Brain microvascular endothelial cell (primary cell): Measurements from ENCODE around the gene SLC5A6.
"Not testable (repeated sequence)": the region's sequence is repeated elsewhere in the genome, so short reads cannot be mapped to it uniquely, and the experiment has no call there.

Experiments used
- DNase-seq: peaks from one replicate; pipeline ENCODE4 v3.0.0-alpha.2; 2020
- H3K27ac ChIP-seq: fragments of 250-450 bp; sonication (Bioruptor Pico); 2 replicates; pipeline ENCODE4 v1.5.1; 2020; ENCODE audit warnings: mild to moderate bottlenecking, moderate library complexity
- H3K27me3 ChIP-seq: fragments of 250-450 bp; sonication (Bioruptor Pico); replicated peaks from 2 replicates; pipeline ENCODE4 v1.5.1; 2020; ENCODE audit warnings: mild to moderate bottlenecking
- H3K36me3 ChIP-seq: fragments of 250-450 bp; sonication (Bioruptor Pico); replicated peaks from 2 replicates; pipeline ENCODE4 v1.5.1; 2020; ENCODE audit warnings: mild to moderate bottlenecking
- H3K4me3 ChIP-seq: 2 replicates; pipeline ENCODE4 v1.5.1; 2011; ENCODE audit warnings: low read depth, mild to moderate bottlenecking, control low read depth, low read length, moderate library complexity
- in situ Hi-C: cut with HindIII; loops from 2 replicates; pipeline ENCODE4 v1.10.0; 2017; ENCODE audit warnings: low sequenced_read_pairs, low pct_ligation_motif_present
- TF ChIP-seq, protein P1 (sequence below): IDR thresholded peaks from 2 replicates; pipeline ENCODE4 v1.5.1; 2011; ENCODE audit warnings: low read depth, mild to moderate bottlenecking, moderate library complexity, low read length, control low read depth, inconsistent platforms; ENCODE audit errors: missing control alignments

SLC5A6 gene

DNA sequence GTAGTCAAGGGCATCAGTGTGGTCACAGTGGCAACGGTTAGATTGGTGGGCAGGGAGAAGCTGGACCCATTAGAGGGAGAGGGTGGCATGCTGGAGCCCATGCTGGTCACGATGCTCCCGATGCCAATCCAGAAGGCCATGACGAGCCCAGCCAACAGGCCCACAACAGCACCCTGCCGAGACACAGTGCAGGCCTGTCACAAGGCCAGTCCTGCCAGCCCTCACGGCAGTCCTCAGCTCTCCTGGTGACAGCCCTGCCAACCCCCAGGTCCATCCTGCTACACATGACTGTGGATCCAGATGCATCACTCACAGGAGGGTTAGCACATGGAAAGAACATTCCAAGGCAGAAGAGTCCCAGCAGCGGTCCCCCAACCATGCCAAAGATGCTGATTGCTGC is 10.4 kb downstream of the SLC5A6 start:
- no peak overlapping the region for H3K4me3 ChIP-seq
- no peaks in the 10 kb centered on the region for H3K27me3 ChIP-seq
- in situ Hi-C loops: no loop called here
- no peak for DNase-seq
- no peak overlapping the region for H3K27ac ChIP-seq
- TF ChIP-seq, protein P1, sequence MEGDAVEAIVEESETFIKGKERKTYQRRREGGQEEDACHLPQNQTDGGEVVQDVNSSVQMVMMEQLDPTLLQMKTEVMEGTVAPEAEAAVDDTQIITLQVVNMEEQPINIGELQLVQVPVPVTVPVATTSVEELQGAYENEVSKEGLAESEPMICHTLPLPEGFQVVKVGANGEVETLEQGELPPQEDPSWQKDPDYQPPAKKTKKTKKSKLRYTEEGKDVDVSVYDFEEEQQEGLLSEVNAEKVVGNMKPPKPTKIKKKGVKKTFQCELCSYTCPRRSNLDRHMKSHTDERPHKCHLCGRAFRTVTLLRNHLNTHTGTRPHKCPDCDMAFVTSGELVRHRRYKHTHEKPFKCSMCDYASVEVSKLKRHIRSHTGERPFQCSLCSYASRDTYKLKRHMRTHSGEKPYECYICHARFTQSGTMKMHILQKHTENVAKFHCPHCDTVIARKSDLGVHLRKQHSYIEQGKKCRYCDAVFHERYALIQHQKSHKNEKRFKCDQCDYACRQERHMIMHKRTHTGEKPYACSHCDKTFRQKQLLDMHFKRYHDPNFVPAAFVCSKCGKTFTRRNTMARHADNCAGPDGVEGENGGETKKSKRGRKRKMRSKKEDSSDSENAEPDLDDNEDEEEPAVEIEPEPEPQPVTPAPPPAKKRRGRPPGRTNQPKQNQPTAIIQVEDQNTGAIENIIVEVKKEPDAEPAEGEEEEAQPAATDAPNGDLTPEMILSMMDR: no peak
- peaks cover 41% of the 10 kb centered on the region for H3K36me3 ChIP-seq

- H3K27me3 ChIP-seq: no peaks in the 10 kb centered on the region
- no peak overlapping the region for H3K27ac ChIP-seq
- H3K4me3 ChIP-seq: no peak overlapping the region
- no peak for DNase-seq
- H3K36me3 ChIP-seq: peaks cover 24% of the 10 kb centered on the region
- TF ChIP-seq, protein P1: no peak
- in situ Hi-C loops: no loop called here
These were observed 12.8 kb downstream of the SLC5A6 start for GRCh38 chr2:27199241-27199640.

- in situ Hi-C loops: no loop called here
- Histone ChIP-seq H3K36me3 (peaks cover 18% of the 10 kb centered on the region), H3K4me3 (no peak overlapping the region), H3K27ac (no peak overlapping the region), H3K27me3 (no peaks in the 10 kb centered on the region)
- no peak for DNase-seq
- TF ChIP-seq, protein P1: no peak
These were observed 13.4 kb downstream of the SLC5A6 start for GRCh38 chr2:27198627-27199026.

DNA sequence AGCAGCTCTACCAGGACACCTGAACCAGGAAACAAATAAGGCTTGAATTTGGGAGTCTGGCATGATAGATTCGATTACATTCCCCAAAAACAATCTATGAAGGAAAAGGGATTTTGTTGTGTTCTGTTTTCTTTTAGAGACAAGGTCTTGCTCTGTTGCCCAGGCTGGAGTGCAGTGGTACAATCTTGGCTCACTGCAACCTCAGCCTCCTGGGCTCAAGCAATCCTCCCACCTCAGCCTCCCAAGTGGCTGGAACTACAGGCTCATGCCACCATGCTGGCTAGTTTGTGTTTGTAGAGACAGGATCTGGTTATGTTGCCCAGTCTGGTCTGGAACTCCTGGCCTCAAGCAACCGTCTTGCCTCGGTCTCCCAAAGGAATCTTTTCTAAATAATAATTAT is 14.0 kb downstream of the SLC5A6 start:
- in situ Hi-C loops, H3K27me3 ChIP-seq, H3K4me3 ChIP-seq, H3K27ac ChIP-seq, DNase-seq: not testable (repeated sequence)
- H3K36me3 ChIP-seq: peaks cover 12% of the 10 kb centered on the region

DNA sequence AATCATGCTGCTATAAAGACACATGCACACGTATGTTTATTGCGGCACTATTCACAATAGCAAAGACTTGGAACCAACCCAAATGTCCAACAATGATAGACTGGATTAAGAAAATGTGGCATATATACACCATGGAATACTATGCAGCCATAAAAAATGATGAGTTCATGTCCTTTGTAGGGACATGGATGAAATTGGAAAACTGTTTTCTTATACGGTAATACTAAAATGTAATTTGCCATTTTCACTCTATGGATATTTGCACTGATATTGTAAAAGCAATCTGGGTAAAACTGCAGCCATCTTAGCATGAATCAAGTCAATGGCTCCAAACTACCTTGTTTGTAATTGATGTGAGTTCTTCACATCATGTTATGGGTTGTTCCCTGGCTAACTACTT is 16.3 kb downstream of the SLC5A6 start:
- H3K27me3 ChIP-seq, H3K27ac ChIP-seq, H3K4me3 ChIP-seq, in situ Hi-C loops, DNase-seq, H3K36me3 ChIP-seq: not testable (repeated sequence)

DNA sequence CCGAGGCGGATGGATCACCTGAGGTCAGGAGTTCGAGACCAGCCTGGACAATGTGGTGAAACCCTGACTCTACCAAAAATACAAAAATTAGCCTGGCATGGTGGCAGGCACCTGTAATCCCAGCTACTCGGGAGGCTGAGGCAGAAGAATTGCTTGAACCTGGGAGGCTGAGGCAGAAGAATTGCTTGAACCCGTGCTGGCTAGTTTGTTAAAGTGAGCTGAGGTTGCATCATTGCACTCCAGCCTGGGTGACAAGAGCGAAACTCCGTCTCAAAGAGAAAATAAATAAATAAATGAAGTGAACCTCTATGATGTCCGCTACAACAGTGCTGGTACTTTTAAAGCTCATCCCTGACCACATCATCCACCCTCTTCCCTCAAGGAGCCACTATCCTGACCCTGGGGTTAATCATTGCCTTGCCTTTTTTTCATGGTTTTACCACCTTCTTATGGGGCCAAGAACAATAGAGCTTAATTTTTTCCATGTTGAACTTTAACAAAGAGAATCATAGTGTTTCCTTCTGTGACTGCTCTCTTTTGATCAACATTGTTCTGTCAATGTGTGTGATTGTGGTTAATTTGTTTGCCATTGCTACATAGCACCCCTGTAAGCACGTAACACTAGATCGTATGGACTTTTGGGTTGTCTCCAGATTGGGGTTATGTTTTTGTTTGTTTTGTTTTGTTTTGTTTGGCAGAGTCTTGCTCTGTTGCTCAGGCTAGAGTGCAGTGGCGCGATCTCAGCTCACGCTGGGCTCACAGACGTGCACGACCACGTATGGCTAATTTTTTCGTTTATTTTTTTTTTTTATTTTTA is 17.3 kb downstream of the SLC5A6 start:
- no peak overlapping the region for H3K27ac ChIP-seq
- TF ChIP-seq, protein P1: no peak
- no peaks in the 10 kb centered on the region for H3K27me3 ChIP-seq
- no peak overlapping the region for H3K4me3 ChIP-seq
- DNase-seq: no peak
- in situ Hi-C loops: no loop called here
- H3K36me3 ChIP-seq: no peaks in the 10 kb centered on the region
